MCF 10A (cell line): Measurements from ENCODE around the gene RPL34. TPM values are rescaled to one million over a fixed set of nuclear protein-coding genes. Genes with fewer than 3 reads are reported as not detected.
A peak's percentile ranks its signal among the peaks of the same experiment; 100 is the strongest.

ENCODE experiments used
- BruUV-seq: library from RNA; stranded (reverse); fragments of 400-500 nt; replicated peaks from 2 replicates; lab custom pipeline; 2021; lab: Mats Ljungman, UMichigan
- CTCF ChIA-PET: fragments of 300-600 bp; sonication (Branson Sonifier 250); formaldehyde crosslinking; extraction: SDS; loops from one replicate; lab custom pipeline; 2021; ENCODE audit warnings: antibody characterized with exemption, inconsistent platforms; lab: Yijun Ruan, JAX
- POLR2A ChIA-PET: fragments of 300-600, 350-650 bp; sonication (Branson Sonifier 250); formaldehyde crosslinking; extraction: SDS; loops from one replicate; lab custom pipeline; 2020; ENCODE audit warnings: antibody characterized with exemption, inconsistent platforms; lab: Yijun Ruan, JAX
- DNase-seq: peaks from one replicate; pipeline ENCODE4 v3.0.0-alpha.2; 2018; ENCODE audit not compliant: unreplicated experiment
- H3K27ac Mint-ChIP-seq: one replicate; pipeline ENCODE4 v1.8.0; 2022; ENCODE audit warnings: mild to moderate bottlenecking, low read depth, mixed read lengths; ENCODE audit not compliant: unreplicated experiment
- H3K27me3 Mint-ChIP-seq: one replicate; pipeline ENCODE4 v1.8.0; 2022; ENCODE audit warnings: mixed read lengths; ENCODE audit not compliant: insufficient read depth, unreplicated experiment
- H3K36me3 Mint-ChIP-seq: one replicate; pipeline ENCODE4 v1.8.0; 2022; ENCODE audit warnings: mild to moderate bottlenecking, moderate library complexity, mixed read lengths; ENCODE audit not compliant: insufficient read depth, unreplicated experiment
- H3K4me1 Mint-ChIP-seq: one replicate; pipeline ENCODE4 v1.8.0; 2022; ENCODE audit warnings: mixed read lengths; ENCODE audit not compliant: insufficient read depth, unreplicated experiment
- H3K4me3 Mint-ChIP-seq: one replicate; pipeline ENCODE4 v1.8.0; 2022; ENCODE audit warnings: mild to moderate bottlenecking, moderate library complexity, mixed read lengths; ENCODE audit not compliant: unreplicated experiment
- H3K9me3 Mint-ChIP-seq: one replicate; pipeline ENCODE4 v1.8.0; 2022; ENCODE audit warnings: mixed read lengths; ENCODE audit not compliant: unreplicated experiment
- CTCF ChIP-seq: fragments of 200-600 bp; IDR thresholded peaks from one replicate; pipeline ENCODE4 v1.8.0; 2022; ENCODE audit warnings: antibody characterized with exemption, mild to moderate bottlenecking; ENCODE audit not compliant: unreplicated experiment
- intact Hi-C: fragments of 100-400 bp; cut with micrococcal nuclease; formaldehyde crosslinking; loops from 2 replicates; pipeline ENCODE4 v1.14.1; 2022
- total RNA-seq: library from RNA; stranded (reverse); gene quantifications from 2 replicates; pipeline ENCODE4 v1.2.3, GENCODE V29; 2022

Gene RPL34
- total RNA-seq, 1 experiment from 2014 or later, result 1,508 TPM

- CTCF ChIA-PET, result interaction anchor here (0.6 kb wide), 2 partner anchors 65 to 198 kb away, joined by 4 read pairs; no protein-coding TSS in a partner anchor
- Mint-ChIP-seq H3K4me3 (no peak overlapping the region), H3K36me3 (peaks cover 52% of the 10 kb centered on the region), H3K27ac (no peak overlapping the region), H3K27me3 (no peaks in the 10 kb centered on the region), H3K9me3 (no peaks in the 10 kb centered on the region), H3K4me1 (peaks cover 28% of the 10 kb centered on the region)
- no peak for TF ChIP-seq CTCF
- no peak for DNase-seq
- no TSS peak for BruUV-seq
- intact Hi-C loops, result no loop called here
- POLR2A ChIA-PET, result interaction anchor here (0.6 to 6.1 kb wide), 3 partner anchors 8 to 597 kb away, joined by 5 to 60 read pairs (median 27); partner anchors contain the start of gene OSTC
These were observed 15.9 kb downstream of the RPL34 start for GRCh38 chr4:108636246-108636645.

GRCh38 chr4:108637856-108638255, 17.5 kb downstream of the RPL34 start:
- Mint-ChIP-seq H3K9me3 (no peaks in the 10 kb centered on the region), H3K27me3 (no peaks in the 10 kb centered on the region), H3K27ac (no peak overlapping the region), H3K36me3 (peaks cover 38% of the 10 kb centered on the region), H3K4me3 (no peak overlapping the region), H3K4me1 (peaks cover 28% of the 10 kb centered on the region)
- no TSS peak for BruUV-seq
- CTCF ChIA-PET, result interaction anchor here (0.6 to 1.4 kb wide), 4 partner anchors 14 to 624 kb away, joined by 3 read pairs; no protein-coding TSS in a partner anchor
- no peak for DNase-seq
- peak; percentile 24 for TF ChIP-seq CTCF
- POLR2A ChIA-PET, result interaction anchor here (2.1 to 6.1 kb wide), 3 partner anchors 10 to 18 kb away, joined by 8 to 60 read pairs (median 27); partner anchors contain the start of genes OSTC and RPL34
- intact Hi-C loops, result no loop called here

GRCh38 chr4:108644237-108644636, 23.9 kb downstream of the RPL34 start:
- DNase-seq, result no peak
- no peak for TF ChIP-seq CTCF
- H3K4me3 Mint-ChIP-seq, result no peak overlapping the region
- no peaks in the 10 kb centered on the region for H3K36me3 Mint-ChIP-seq
- H3K27me3 Mint-ChIP-seq, result no peaks in the 10 kb centered on the region
- CTCF ChIA-PET, result interaction anchor here (0.6 to 1.3 kb wide), 3 partner anchors 16 to 625 kb away, joined by 3 read pairs; no protein-coding TSS in a partner anchor
- intact Hi-C loops, result no loop called here
- BruUV-seq, result no TSS peak
- no peaks in the 10 kb centered on the region for H3K9me3 Mint-ChIP-seq
- H3K4me1 Mint-ChIP-seq, result peaks cover 10% of the 10 kb centered on the region
- POLR2A ChIA-PET, result no interaction called here
- H3K27ac Mint-ChIP-seq, result no peak overlapping the region

- DNase-seq, result no peak
- intact Hi-C loops, result no loop called here
- no peak for TF ChIP-seq CTCF
- no peaks in the 10 kb centered on the region for H3K36me3 Mint-ChIP-seq
- CTCF ChIA-PET, result no interaction called here
- no peaks in the 10 kb centered on the region for H3K9me3 Mint-ChIP-seq
- H3K27ac Mint-ChIP-seq, result no peak overlapping the region
- BruUV-seq, result no TSS peak
- H3K4me1 Mint-ChIP-seq, result peaks cover 5% of the 10 kb centered on the region
- POLR2A ChIA-PET, result interaction anchor here (1.4 kb wide), 1 partner anchor 15 kb away, joined by 3 read pairs; no protein-coding TSS in a partner anchor
- H3K4me3 Mint-ChIP-seq, result no peak overlapping the region
- no peaks in the 10 kb centered on the region for H3K27me3 Mint-ChIP-seq
These were observed 26.3 kb downstream of the RPL34 start for GRCh38 chr4:108646706-108647105.
